SK-N-SH treated with all-trans-retinoic acid at 6 μM for 48 hours (cell line): ENCODE results near the gene PLA2R1.

Experiments used
- BACH2 ChIP-seq: fragments of 250-450 bp; sonication (Bioruptor Pico); IDR thresholded peaks from 2 replicates; pipeline ENCODE4 v1.9.0; 2021; ENCODE audit warnings: mild to moderate bottlenecking, borderline replicate concordance
- SNAI2 ChIP-seq: fragments of 250-450 bp; sonication (Bioruptor Pico); IDR thresholded peaks from 2 replicates; pipeline ENCODE4 v1.5.0; 2020; ENCODE audit warnings: mild to moderate bottlenecking, moderate library complexity
- ZC3H10 ChIP-seq: fragments of 250-450 bp; sonication (Bioruptor Pico); IDR thresholded peaks from 2 replicates; pipeline ENCODE4 v1.5.1; 2021; ENCODE audit warnings: mild to moderate bottlenecking, moderate library complexity
- ZFP3 ChIP-seq: fragments of 250-450 bp; sonication (Bioruptor Pico); IDR thresholded peaks from 2 replicates; pipeline ENCODE4 v1.5.0; 2020; ENCODE audit warnings: mild to moderate bottlenecking, moderate library complexity

- TF ChIP-seq ZC3H10 (CRISPR knock-in tag) (no peak), BACH2 (CRISPR knock-in tag) (no peak), SNAI2 (CRISPR knock-in tag) (no peak), ZFP3 (CRISPR knock-in tag) (no peak)
Observed at GRCh38 chr2:160034396-160034795, 28.0 kb downstream of the PLA2R1 start.
